DMS153 (cell line): ENCODE measurements around the gene CCDC122.

Experiments
- DNase-seq: peaks from one replicate; lab custom pipeline; 2025; lab: John Stamatoyannopoulos, UW

The CCDC122 gene

GRCh38 chr13:43878892-43879754, at the start of gene CCDC122:
TSS of gene CCDC122 (minus strand) at chr13:43879740. CDS start at chr13:43869376, 10,364 bp downstream.
- peak; percentile 67 for DNase-seq

DNA sequence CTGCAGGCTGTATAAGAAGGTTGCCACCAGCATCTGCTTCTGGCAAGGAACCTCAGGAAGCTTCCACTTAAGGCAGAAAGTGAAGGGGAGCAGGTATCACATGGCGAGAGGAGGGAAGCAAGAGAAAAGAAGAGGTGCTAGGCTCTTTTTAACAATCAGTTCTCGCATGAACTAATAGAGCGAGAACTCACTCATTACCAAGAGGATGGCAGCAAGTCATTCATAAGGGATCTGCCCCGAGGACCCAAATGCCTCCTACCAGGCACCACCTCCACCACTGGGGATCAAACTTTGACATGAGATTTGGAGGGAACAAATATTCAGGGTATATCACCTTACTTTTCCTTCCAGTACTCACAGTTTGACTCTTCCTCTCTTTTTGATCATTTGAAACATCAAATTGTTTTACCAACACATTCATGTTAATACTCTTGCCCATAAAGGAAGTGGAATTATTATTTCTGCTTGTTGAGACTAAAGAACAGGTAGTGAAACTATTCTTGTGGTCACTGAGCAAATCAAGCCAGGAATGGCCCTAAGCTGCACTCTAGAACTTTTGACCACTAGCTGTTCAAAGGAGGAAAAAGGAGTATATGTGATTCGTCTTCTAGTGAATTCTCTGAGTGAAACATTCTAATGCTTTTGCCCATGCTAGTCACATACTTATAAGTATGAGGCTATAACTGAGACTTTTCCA, 45.2 kb upstream of the CCDC122 start:
- DNase-seq: no peak

DNA sequence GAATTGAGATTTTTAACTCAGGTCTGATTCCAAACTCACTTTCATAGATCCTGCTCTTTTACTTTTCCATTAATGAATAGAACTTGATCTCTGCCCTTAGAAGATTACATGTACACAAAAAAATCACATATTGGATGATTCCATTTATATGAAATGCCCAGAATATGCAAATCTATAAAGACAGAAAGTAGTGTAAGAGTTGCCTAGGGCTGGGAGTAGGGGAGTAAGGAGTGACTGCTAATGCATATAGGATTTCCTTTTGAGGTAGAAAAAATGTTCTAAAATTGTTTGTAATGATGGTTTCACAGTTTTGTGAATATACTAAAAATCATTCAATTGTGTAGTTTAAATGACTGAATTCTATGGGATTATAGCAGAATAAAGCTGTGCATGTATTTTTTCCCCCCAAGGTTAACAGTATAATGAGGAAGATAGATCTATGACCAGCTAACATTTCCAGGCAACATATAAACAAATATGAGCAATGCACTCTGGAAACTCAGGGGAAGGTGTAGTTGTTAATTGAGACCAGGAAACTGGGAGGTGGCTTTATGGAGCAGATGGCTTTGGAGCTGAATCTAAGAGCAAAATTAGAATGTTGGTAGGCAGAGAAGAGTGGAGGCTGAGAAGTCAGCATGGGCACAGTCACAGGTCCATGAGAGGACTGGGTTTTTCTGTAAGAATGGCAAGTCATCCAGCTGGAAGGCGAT, 41.6 kb upstream of the CCDC122 start:
- DNase-seq: no peak

- no peak for DNase-seq
These were observed 39.1 kb upstream of the CCDC122 start for GRCh38 chr13:43918636-43919035.

DNA sequence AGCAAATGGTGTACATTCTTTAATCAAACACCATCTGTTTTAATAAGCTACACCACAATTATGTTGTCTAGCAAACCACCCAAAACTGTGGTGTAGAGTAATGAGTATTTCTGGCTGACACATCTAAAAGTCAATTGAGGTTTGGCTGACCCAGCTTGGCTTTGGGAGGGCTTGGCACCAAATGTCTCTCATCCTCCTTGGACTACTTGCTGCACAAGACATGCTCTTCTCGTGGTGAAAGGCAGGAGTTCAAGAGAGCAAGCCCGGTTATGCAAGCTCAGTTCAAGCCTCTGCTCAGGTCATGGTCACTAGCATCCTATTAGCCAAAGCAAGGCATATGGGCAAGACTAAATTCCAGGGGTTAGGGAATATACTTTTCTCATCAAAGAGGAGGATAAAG, 37.3 kb upstream of the CCDC122 start:
- no peak for DNase-seq

DNA sequence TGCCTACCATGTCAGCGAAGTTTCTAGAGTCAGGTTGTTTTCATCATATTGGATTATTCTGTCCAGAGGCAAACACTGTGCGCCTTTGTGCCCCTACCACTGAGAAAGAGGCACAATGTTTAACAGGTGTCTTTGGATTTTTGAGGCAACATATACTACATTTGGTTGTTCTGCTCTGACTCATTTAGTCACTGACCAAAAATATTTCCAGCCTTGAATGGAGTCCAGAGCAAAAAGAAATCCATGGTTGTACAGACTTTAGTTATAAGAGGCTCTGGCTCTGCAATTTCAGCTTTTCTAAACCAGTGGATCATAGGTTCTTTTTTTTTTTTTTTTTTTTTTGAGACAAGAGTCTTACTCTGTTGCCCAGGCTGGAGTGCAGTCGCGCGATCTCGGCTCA, 35.9 kb upstream of the CCDC122 start:
- no peak for DNase-seq

- no peak for DNase-seq
These were observed 32.3 kb upstream of the CCDC122 start for GRCh38 chr13:43911871-43912270.

DNA sequence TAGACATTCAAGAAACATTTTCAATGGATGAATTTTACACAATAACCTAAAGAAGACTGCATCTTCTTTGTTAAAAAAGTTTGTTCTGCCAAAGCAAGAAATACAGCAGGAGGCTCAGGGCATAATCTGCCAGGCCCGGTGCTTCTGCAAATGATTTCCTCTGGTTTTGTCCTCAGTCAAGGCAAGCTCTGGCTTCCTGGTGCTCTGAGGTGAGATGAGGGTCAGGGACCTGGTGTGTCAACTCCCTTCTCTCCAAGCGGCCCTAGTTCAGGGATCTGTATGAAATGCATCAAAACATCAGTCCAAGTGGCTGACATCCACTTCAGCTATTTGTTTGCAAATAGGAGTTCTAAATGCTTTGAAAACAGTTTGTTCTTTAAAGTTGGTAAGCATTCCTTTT, 31.7 kb upstream of the CCDC122 start:
- DNase-seq: no peak

- DNase-seq: no peak
These were observed 31.3 kb upstream of the CCDC122 start for GRCh38 chr13:43910856-43911255.

DNA sequence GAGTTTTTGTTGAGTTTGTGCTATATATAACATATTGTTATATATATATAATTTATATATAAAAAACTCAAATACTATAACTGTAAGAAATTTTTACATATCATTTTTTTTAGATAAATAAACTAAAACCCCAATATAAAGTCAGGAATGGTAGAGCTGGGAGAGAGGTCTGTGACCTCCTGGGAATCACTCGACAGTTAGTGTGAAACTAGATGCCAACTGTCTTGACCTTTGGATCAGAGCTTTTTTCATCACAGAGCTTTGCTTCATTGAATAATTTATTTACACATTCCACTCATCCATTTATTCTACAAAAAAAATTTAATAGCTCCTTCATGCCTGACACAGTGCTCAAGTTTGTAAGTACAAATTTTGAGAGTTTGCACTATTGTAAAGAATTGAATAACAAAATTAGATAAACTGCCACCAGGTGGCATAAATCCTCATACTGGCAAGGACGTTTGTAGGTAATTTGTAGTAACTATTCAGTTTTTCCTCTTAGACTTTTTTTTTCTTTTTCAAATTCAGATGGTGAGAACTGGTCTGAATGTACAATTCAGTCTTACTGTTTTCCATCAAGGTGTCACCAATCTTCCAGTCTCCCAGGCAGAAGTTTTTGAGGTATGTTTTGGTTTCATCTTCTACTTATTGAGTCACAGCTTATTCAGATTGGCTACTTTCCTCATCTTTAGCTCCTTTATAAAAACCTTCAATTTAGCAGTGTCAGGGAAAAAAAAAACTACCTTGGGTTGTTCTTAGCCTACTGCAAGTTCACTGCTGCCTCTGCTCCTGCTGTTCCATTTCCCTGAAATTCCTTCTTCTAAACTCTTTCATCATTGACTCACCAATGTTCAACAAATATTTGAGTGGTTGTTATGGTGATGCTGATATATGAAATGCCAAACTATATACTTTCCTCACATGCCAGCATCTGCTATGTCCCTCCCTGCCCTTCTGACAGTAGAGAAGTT, 28.9 kb upstream of the CCDC122 start:
- DNase-seq: no peak

GRCh38 chr13:43905435-43906031, 26.0 kb upstream of the CCDC122 start:
- DNase-seq: no peak

DNA sequence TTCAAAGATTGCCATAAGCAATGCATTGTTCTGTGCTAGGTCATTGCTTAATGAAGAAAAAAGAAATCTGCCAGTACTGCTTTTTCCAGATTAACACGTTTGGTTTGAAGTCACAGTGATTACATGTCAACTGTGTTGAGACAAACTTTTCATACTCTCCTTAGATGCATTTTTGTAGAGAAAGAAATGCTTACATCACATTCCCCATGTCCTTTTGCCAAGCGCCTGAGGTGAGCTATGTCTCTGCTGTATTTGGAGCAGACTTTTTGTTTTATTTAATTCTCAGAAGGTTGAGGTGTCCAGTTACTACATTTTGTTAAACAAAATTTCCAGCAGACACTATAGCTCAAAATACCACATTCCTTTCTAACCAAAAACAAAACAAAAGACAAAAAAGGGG, 16.4 kb upstream of the CCDC122 start:
- no peak for DNase-seq

DNA sequence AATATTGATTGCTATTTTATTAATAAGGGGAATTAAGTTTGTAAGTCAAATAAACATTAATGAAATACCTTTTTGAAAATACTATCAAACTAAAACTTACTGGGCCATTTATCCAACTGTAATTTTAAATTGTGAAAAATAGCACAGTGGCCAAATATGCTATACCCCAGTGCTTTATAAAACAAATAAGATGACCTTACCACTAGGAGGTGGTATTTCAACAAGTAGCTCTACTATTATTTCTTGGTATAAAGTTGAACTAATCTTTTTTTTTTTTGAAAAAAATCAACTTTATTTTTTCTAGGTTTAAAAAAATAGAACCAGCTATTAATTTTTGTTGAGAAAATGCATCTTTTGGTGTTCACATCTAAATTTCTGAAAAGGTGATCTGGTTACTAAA, 14.9 kb upstream of the CCDC122 start:
- DNase-seq: no peak

DNA sequence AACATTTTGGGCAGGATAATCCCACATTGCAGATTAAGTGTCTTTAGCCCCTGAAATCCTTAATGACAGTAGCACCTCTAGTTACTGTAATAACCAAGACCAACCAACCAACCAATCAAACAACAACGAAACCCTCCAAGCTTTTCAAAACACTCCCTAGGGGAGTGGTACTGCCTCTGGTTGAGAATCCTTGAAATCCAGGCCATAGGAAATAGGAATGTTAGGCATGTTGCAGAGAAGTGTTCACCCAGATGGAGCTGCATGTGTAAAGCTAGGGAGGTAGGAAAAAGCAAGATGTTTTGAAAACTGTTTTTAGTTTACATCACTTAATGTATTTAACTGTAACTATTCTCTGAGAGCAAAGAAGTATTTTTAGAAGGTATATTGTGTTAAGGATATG, 4.7 kb upstream of the CCDC122 start:
- no peak for DNase-seq

GRCh38 chr13:43883631-43884030, 4.1 kb upstream of the CCDC122 start:
- no peak for DNase-seq

DNA sequence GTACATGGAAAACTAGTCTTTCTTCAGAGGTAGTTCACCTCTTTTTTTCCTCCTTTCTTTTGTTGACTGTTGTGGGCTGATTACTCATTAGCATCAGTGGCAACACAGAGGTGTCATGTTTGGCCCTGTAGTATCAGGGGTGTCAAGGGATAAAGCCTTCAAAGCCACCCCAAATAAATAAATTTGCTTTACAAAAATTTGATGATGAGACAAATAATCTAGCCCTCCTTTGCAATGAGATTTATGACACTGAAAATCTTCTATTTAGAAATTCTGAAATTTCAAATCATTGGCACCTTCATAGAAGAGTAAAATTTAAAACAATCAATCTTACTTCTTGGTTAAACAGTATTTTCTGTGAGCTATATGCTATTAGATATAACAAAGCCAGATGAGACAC, 2.0 kb upstream of the CCDC122 start:
- no peak for DNase-seq

GRCh38 chr13:43880926-43881325, 1.4 kb upstream of the CCDC122 start:
- no peak for DNase-seq

DNA sequence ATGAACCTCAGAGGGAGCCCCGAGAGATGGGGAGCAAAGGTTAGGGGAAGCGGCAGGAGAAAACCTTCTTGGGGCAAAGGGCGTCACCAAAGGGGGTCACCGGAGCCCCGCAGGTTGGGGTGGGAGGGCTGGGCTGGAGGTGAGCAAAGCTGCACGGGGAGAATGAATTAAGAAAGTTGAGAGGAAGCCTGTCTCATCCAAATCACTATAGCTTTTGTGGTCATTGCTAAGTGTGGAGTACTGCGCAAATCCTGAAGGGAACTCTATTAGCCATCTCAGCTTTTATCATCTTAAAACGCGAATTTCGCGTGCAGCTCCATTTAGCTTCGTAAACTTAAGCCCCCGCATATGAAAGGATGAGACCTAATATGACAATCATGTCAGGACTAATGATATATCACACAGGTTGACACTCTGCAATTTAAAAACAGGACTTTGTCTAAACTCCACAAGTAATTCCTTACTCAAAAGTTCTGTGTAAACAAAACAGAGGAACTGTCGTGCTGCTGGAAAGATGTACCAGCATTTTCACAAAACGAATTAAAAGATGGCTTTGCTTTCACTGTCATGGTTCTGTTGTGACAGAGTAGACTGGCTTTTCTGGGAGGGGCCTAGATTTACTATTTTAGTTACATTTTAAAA, 795 bp upstream of the CCDC122 start:
- no peak for DNase-seq

- peak; percentile 35 for DNase-seq
These were observed 228 bp upstream of the CCDC122 start, which contains the start of gene LACC1 for GRCh38 chr13:43879755-43880181. TSS of gene LACC1 (plus strand) at chr13:43879904. CDS start at chr13:43880986, 1,082 bp downstream.

DNA sequence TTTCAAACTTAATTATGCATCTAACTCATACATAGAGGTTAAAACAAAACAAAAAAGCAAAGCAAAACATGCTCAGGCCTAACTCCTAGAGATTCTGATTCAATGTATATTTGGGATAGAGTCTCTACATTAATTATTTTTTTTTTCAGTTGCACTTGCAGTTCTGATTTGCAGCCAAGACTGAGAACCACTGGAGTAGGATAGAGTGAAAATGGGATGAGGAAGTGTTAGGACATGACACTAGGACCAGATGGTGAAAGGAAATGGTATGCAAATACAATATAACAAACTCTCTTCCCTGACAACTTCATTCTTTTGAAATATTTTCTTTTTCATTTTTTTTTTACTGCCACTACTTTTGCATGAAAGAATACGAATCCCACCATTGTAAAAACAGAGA, 1.8 kb downstream of the CCDC122 start:
- no peak for DNase-seq

- DNase-seq: no peak
These were observed 2.2 kb downstream of the CCDC122 start for GRCh38 chr13:43877326-43877725.
